K562 (cell line): Measurements from ENCODE around the gene SLC25A34. TPM values are rescaled to one million over a fixed set of nuclear protein-coding genes. Genes with fewer than 3 reads are reported as not detected.

ENCODE experiments used
- ATAC-seq: fragments of 200-7000 bp; cut with Tn5 transposase; 3 replicates; pipeline ENCODE4 v1.9.1; 2020; ENCODE audit warnings: moderate library complexity
- BruUV-seq: library from RNA; stranded (reverse); fragments of 400-500 nt; replicated peaks from 2 replicates; lab custom pipeline; 2021; lab: Mats Ljungman, UMichigan
- CTCF ChIA-PET: fragments of 300-600 bp; formaldehyde crosslinking; extraction: SDS; loops from one replicate; lab custom pipeline; 2021; ENCODE audit warnings: low intra/inter-chr PET ratio; lab: Yijun Ruan, JAX
- POLR2A ChIA-PET: fragments of 300-600, 350-650 bp; sonication (Branson Sonifier 250); formaldehyde crosslinking; extraction: SDS; loops from one replicate; lab custom pipeline; 2021; ENCODE audit warnings: antibody characterized with exemption, inconsistent platforms; lab: Yijun Ruan, JAX
- DNase-seq, 4 experiments: peaks; one replicate each; pipeline versions ENCODE4 v3.0.0 to v3.0.0-alpha.2; 2011 to 2018; ENCODE audit warnings: low spot score in 3 of 4, mixed read lengths in 3 of 4; ENCODE audit errors: extremely low read depth in 1 of 4
- FAIRE-seq: peaks from 2 replicates; lab custom pipeline; 2011; peaks lifted over from hg19 to GRCh38; lab: Jason Lieb, UNC
- H2AFZ ChIP-seq: 2 replicates; pipeline ENCODE4 v1.6.0; 2011; ENCODE audit warnings: low read depth, low read length, control low read depth, inconsistent platforms
- H3K27ac ChIP-seq: fragments of 200-600 bp; 3 replicates; pipeline ENCODE4 v1.8.0; 2011; ENCODE audit warnings: low read depth, mild to moderate bottlenecking, control low read depth, inconsistent platforms, low read length, moderate library complexity, mixed read lengths; ENCODE audit errors: extremely low read depth
- H3K27me3 ChIP-seq, 2 experiments: fragments of 300-600 bp in 1 of 2; 2 replicates in 1 of 2; 3 replicates in 1 of 2; pipeline versions ENCODE4 v1.6.0 to v1.8.0; 2011; ENCODE audit warnings: inconsistent platforms in 2 of 2, low read length in 2 of 2, mild to moderate bottlenecking in 1 of 2, mixed read lengths in 1 of 2, moderate library complexity in 1 of 2; ENCODE audit not compliant: control insufficient read depth in 2 of 2, insufficient read depth in 2 of 2
- H3K36me3 ChIP-seq: fragments of 300-600 bp; 3 replicates; pipeline ENCODE4 v1.8.0; 2011; ENCODE audit warnings: mild to moderate bottlenecking, low read length, inconsistent platforms; ENCODE audit not compliant: control insufficient read depth, insufficient read depth
- H3K4me1 ChIP-seq, 2 experiments: fragments of 200-600 bp in 1 of 2; replicated peaks in 1 of 2; 2 replicates in 1 of 2; 3 replicates in 1 of 2; pipeline versions ENCODE4 v1.5.1 to v1.8.0; 2011; ENCODE audit warnings: inconsistent platforms in 2 of 2, low read length in 2 of 2, mild to moderate bottlenecking in 1 of 2, mixed read lengths in 1 of 2, moderate library complexity in 1 of 2; ENCODE audit not compliant: control insufficient read depth in 2 of 2, insufficient read depth in 2 of 2
- H3K4me2 ChIP-seq: 2 replicates; pipeline ENCODE4 v1.6.1; 2011; ENCODE audit warnings: low read length, control low read depth, inconsistent platforms, mixed read lengths; ENCODE audit not compliant: insufficient read depth
- H3K4me3 ChIP-seq: fragments of 200-600 bp; sonication (generic), shearing (Covaris generic); 2 replicates; pipeline ENCODE4 v1.5.1; 2016; ENCODE audit warnings: control low read depth, inconsistent platforms
- H3K79me2 ChIP-seq: fragments of 200-600 bp; 3 replicates; pipeline ENCODE4 v1.8.0; 2011; ENCODE audit warnings: low read length, inconsistent platforms; ENCODE audit not compliant: control insufficient read depth, insufficient read depth
- H3K9ac ChIP-seq, 2 experiments: 2 replicates each; pipeline versions ENCODE4 v1.6.0 to v1.6.1; 2011; ENCODE audit warnings: low read depth in 2 of 2, low read length in 2 of 2, control low read depth in 1 of 2, inconsistent platforms in 1 of 2, mild to moderate bottlenecking in 1 of 2, mixed read lengths in 1 of 2; ENCODE audit not compliant: insufficient read depth in 1 of 2
- H3K9me1 ChIP-seq: one replicate; pipeline ENCODE4 v1.6.0; 2011; ENCODE audit warnings: inconsistent platforms, mild to moderate bottlenecking, low read length, moderate library complexity; ENCODE audit not compliant: control insufficient read depth, insufficient read depth
- H3K9me3 ChIP-seq: replicated peaks from 2 replicates; pipeline ENCODE4 v1.5.1; 2011; ENCODE audit warnings: low read depth, low read length, inconsistent platforms; ENCODE audit not compliant: control insufficient read depth, insufficient read depth
- H4K20me1 ChIP-seq: replicated peaks from 2 replicates; pipeline ENCODE4 v1.6.1; 2011; ENCODE audit warnings: low read length, inconsistent platforms, mixed read lengths; ENCODE audit not compliant: control insufficient read depth, insufficient read depth
- ATF3 ChIP-seq, 2 experiments: fragments of 450-650 bp in 1 of 2; sonication (generic) in 1 of 2; formaldehyde crosslinking in 1 of 2; IDR thresholded peaks in 1 of 2; conservative IDR thresholded peaks in 1 of 2; 2 replicates each; pipeline versions ENCODE4 v1.6.1 to v1.8.1; 2016 to 2023; ENCODE audit warnings: mild to moderate bottlenecking in 2 of 2, moderate library complexity in 2 of 2, inconsistent platforms in 1 of 2, missing genetic modification reagents in 1 of 2
- DLX4 ChIP-seq: fragments of 250-450 bp; sonication (Bioruptor Pico); IDR thresholded peaks from 2 replicates; pipeline ENCODE4 v1.6.1; 2021; ENCODE audit warnings: mild to moderate bottlenecking
- ESRRA ChIP-seq: fragments of 450-650 bp; IDR thresholded peaks from 2 replicates; pipeline ENCODE4 v1.6.1; 2014; ENCODE audit warnings: low read depth, mild to moderate bottlenecking, moderate library complexity, borderline replicate concordance
- HNRNPK ChIP-seq: fragments of 200-400 bp; formaldehyde crosslinking; IDR thresholded peaks from one replicate; pipeline ENCODE4 v1.6.1; 2018; ENCODE audit warnings: mild to moderate bottlenecking, low read depth, low read length; ENCODE audit not compliant: poor library complexity, severe bottlenecking
- KAT7 ChIP-seq: sonication (generic); formaldehyde crosslinking; IDR thresholded peaks from 2 replicates; pipeline ENCODE4 v1.8.0; 2022; ENCODE audit warnings: missing genetic modification reagents, mild to moderate bottlenecking, borderline replicate concordance
- NCOA6 ChIP-seq: fragments of 450-650 bp; IDR thresholded peaks from 2 replicates; pipeline ENCODE4 v1.6.1; 2017; ENCODE audit warnings: mild to moderate bottlenecking
- NFIX ChIP-seq: fragments of 250-450 bp; sonication (Bioruptor Pico); IDR thresholded peaks from 2 replicates; pipeline ENCODE4 v1.4.0; 2020; ENCODE audit warnings: low read depth, mild to moderate bottlenecking, moderate library complexity
- NR3C1 ChIP-seq: sonication (generic); formaldehyde crosslinking; IDR thresholded peaks from 2 replicates; pipeline ENCODE4 v1.8.1; 2022; ENCODE audit warnings: missing genetic modification reagents
- PBX2 ChIP-seq, 2 experiments: IDR thresholded peaks in 1 of 2; conservative IDR thresholded peaks in 1 of 2; 2 replicates each; pipeline ENCODE4 v1.6.1; 2016; ENCODE audit warnings: low read depth in 2 of 2, mild to moderate bottlenecking in 1 of 2, missing compliant biosample characterization in 1 of 2, missing genetic modification characterization in 1 of 2, moderate library complexity in 1 of 2
- PML ChIP-seq: IDR thresholded peaks from 2 replicates; pipeline ENCODE4 v1.6.1; 2012; ENCODE audit warnings: low read length, inconsistent platforms
- POU5F1 ChIP-seq: fragments of 150-350 bp; IDR thresholded peaks from 2 replicates; pipeline ENCODE4 v1.6.1; 2014; ENCODE audit warnings: borderline replicate concordance, low read length, low read depth, mild to moderate bottlenecking; ENCODE audit not compliant: partially characterized antibody
- PRPF4 ChIP-seq: fragments of 200-400 bp; formaldehyde crosslinking; IDR thresholded peaks from one replicate; pipeline ENCODE4 v1.6.1; 2017; ENCODE audit warnings: low read length, low read depth, mild to moderate bottlenecking; ENCODE audit not compliant: insufficient read depth, poor library complexity, severe bottlenecking
- SIRT6 ChIP-seq: IDR thresholded peaks from one replicate; pipeline ENCODE4 v1.6.1; 2012; ENCODE audit warnings: low read depth, mild to moderate bottlenecking, control low read depth, inconsistent platforms, low read length, moderate library complexity
- SMAD3 ChIP-seq: fragments of 450-650 bp; formaldehyde crosslinking; conservative IDR thresholded peaks from 2 replicates; pipeline ENCODE4 v1.4.0; 2020; ENCODE audit warnings: mild to moderate bottlenecking
- STAT5B ChIP-seq: fragments of 250-450 bp; sonication (Bioruptor Pico); IDR thresholded peaks from 2 replicates; pipeline ENCODE4 v1.8.0; 2021; ENCODE audit warnings: mild to moderate bottlenecking, inconsistent platforms
- ZBTB17 ChIP-seq: fragments of 450-650 bp; formaldehyde crosslinking; IDR thresholded peaks from 2 replicates; pipeline ENCODE4 v1.4.0; 2020; ENCODE audit warnings: mild to moderate bottlenecking
- WGBS: fragments of 100-300 bp; shearing (Covaris generic); methylation state at CpG from one replicate; pipeline ENCODE4 v1.1.6; 2016; ENCODE audit warnings: low coverage, mixed read lengths; ENCODE audit not compliant: insufficient coverage; ENCODE audit errors: missing lambda C conversion rate; 5-methylcytosine and 5-hydroxymethylcytosine counted together
- in situ Hi-C: fragments of 300-500 bp; cut with MboI; formaldehyde crosslinking; loops from 4 replicates; pipeline ENCODE4 v1.15.0; 2018; ENCODE audit warnings: inconsistent platforms, mixed read lengths
- intact Hi-C: fragments of 100-400 bp; cut with micrococcal nuclease; formaldehyde crosslinking; loops from 2 replicates; pipeline ENCODE4 v1.14.2; 2022
- polyA plus RNA-seq, 8 experiments: library from polyadenylated mRNA; depleted of rRNA in 4 of 8; stranded (reverse) in 5 of 8; unstranded in 3 of 8; fragments of >200 nt; fragmentation: Nextera tagmentation in 2 of 8; fragmentation: Illumina TruSeq in 1 of 8; extraction: Ambion mirVana in 2 of 8; extraction: Trizol in 1 of 8; gene quantifications; 2 replicates each; pipeline versions ENCODE4 v1.2.1 to v1.2.3, GENCODE V29; 2011 to 2014; ENCODE audit warnings: inconsistent platforms in 1 of 8, missing spikeins in 1 of 8
- total RNA-seq, 7 experiments: library from RNA; depleted of rRNA in 6 of 7; stranded (reverse); fragments of >200 nt in 6 of 7; fragmentation: Illumina TruSeq in 2 of 7; extraction: Trizol in 2 of 7; gene quantifications; 2 replicates each; pipeline versions ENCODE4 v1.2.1 to v1.2.3, GENCODE V29; 2011 to 2021; ENCODE audit warnings: low replicate concordance in 1 of 7

The SLC25A34 gene
- total and polyA plus RNA-seq, 9 of the 15 experiments (the other 6 are each of a cell fraction or from before 2014, with no cell fraction given): 0.01 to 0.57 (median 0.16) TPM

- ChIA-PET CTCF (no interaction called here), POLR2A (interaction anchor here (0.6 to 1.9 kb wide), 2 partner anchors 10 to 375 kb away, joined by 3 to 8 read pairs; no protein-coding TSS in a partner anchor)
- Histone ChIP-seq H4K20me1 (0 out of 2 replicates have a peak, but pooled peaks cover 4% of the 10 kb centered on the region), H3K9ac (no peak overlapping the region), H3K9me1 (no peaks in the 10 kb centered on the region), H2AFZ (no peak overlapping the region), H3K4me1 (peaks cover 0 to 19% of the 10 kb centered on the region in 2 experiments; a peak in 2 of 5 replicates), H3K36me3 (no peaks in the 10 kb centered on the region), H3K27ac (no peak overlapping the region), H3K27me3 (peaks cover 7 to 29% of the 10 kb centered on the region in 2 experiments; a peak in 3 of 5 replicates), H3K79me2 (no peaks in the 10 kb centered on the region), H3K9me3 (no peaks in the 10 kb centered on the region), H3K4me2 (no peak overlapping the region), H3K4me3 (no peak overlapping the region)
- no peak for DNase-seq
- no peak for FAIRE-seq
- no peak for ATAC-seq
- no TSS peak for BruUV-seq
- intact Hi-C loops: no loop called here
- in situ Hi-C loops: no loop called here
- 26% methylated on average over 5 of the region's 5 CpGs for WGBS
- TF ChIP-seq STAT5B (CRISPR knock-in tag) (no peak), PML (no peak), ESRRA (no peak), POU5F1 (no peak), SIRT6 (no peak), HNRNPK (no peak), PBX2 (CRISPR knock-in tag; IDR thresholded peaks at IDR 0.05; ENCODE audit: low read depth) (no peak), PBX2 (tag; conservative IDR thresholded peaks at IDR 0.05; ENCODE audit: low read depth) (no peak), DLX4 (CRISPR knock-in tag) (no peak), SMAD3 (CRISPR knock-in tag) (no peak), NCOA6 (no peak), NFIX (no peak), NR3C1 (CRISPR knock-in tag) (no peak), KAT7 (CRISPR knock-in tag) (no peak), ZBTB17 (CRISPR knock-in tag) (no peak), PRPF4 (no peak), ATF3 (IDR thresholded peaks at IDR 0.05) (no peak), ATF3 (CRISPR knock-in tag; conservative IDR thresholded peaks at IDR 0.05) (no peak)
Measured at GRCh38 chr1:15748264-15748663, 12.2 kb downstream of the SLC25A34 start.
